Measurements from ENCODE around the gene HERC2. TPM values are rescaled to one million over a fixed set of nuclear protein-coding genes. Genes with fewer than 3 reads are reported as not detected.

HERC2 gene
- total and polyA plus RNA-seq, 9 donors = 33.3 to 83.3 (median 48.9) TPM

DNA sequence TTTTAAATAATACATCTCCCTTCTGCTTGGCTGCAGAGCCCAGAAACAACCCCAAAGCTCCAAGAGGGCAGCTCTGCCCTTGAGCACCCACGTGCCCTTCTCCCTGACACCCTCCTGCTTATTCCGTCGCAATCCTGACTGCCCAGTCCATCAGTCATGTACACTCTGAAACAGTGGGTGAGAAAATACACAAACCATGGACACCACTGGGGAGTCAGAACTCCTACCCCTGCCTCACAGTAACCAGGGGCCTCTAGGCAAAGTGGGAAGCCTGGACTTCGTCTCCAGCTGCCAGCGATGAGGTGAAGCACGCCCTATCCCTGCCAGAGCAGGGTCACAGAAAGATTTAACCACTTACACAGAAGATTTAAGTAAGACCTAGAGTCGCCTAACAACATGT lies 40.1 kb downstream of the HERC2 start:
- no peaks in the 10 kb centered on the region for H3K36me3 ChIP-seq
- H3K9me3 ChIP-seq = no peaks in the 10 kb centered on the region
- WGBS, 3 donors = 90 to 95% (median 94%) methylated on average over 7 of the region's 7 CpGs
- H3K27ac ChIP-seq = no peak overlapping the region
- TF ChIP-seq, protein P1, sequence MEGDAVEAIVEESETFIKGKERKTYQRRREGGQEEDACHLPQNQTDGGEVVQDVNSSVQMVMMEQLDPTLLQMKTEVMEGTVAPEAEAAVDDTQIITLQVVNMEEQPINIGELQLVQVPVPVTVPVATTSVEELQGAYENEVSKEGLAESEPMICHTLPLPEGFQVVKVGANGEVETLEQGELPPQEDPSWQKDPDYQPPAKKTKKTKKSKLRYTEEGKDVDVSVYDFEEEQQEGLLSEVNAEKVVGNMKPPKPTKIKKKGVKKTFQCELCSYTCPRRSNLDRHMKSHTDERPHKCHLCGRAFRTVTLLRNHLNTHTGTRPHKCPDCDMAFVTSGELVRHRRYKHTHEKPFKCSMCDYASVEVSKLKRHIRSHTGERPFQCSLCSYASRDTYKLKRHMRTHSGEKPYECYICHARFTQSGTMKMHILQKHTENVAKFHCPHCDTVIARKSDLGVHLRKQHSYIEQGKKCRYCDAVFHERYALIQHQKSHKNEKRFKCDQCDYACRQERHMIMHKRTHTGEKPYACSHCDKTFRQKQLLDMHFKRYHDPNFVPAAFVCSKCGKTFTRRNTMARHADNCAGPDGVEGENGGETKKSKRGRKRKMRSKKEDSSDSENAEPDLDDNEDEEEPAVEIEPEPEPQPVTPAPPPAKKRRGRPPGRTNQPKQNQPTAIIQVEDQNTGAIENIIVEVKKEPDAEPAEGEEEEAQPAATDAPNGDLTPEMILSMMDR (IDR thresholded peaks at IDR 0.05) = no peak
- TF ChIP-seq POLR2A (IDR thresholded peaks at IDR 0.05) = no peak
- TF ChIP-seq EP300 (IDR thresholded peaks at IDR 0.05) = no peak
- no peaks in the 10 kb centered on the region for H3K27me3 ChIP-seq
- H3K4me1 ChIP-seq (ENCODE audit: insufficient read depth) = no peaks in the 10 kb centered on the region
- intact Hi-C loops (cut with DNase I) = no loop called here
- no peak for DNase-seq
- no peak overlapping the region for H3K4me3 ChIP-seq

DNA sequence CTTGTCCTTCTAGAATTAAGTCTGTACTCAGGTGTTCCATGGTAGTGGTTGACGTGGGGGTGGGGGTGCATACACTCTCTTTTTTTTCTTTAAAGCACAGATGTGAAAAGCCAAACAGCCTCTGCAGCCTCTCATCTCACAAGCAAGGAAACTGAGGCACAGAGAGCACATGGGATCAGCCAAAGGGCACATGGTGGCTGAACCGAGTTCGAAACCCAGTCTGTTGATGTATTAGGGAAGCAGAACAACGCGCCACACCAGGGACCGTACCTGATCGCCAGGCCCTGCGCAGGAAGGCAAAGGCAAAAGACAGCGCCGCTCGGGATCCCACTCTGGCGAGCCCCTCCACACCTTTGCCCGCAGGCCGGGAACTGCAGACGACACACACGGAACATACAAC lies 47.3 kb downstream of the HERC2 start:
- Histone ChIP-seq H3K4me3 (no peak overlapping the region), H3K27me3 (no peaks in the 10 kb centered on the region), H3K9me3 (no peaks in the 10 kb centered on the region), H3K4me1 (ENCODE audit: insufficient read depth) (peaks cover 1% of the 10 kb centered on the region), H3K27ac (no peak overlapping the region), H3K36me3 (no peaks in the 10 kb centered on the region)
- 96 to 97% (median 96%) methylated on average over 16 of the region's 16 CpGs for WGBS, 3 donors
- no peak for TF ChIP-seq EP300 (IDR thresholded peaks at IDR 0.05)
- TF ChIP-seq, protein P1 (IDR thresholded peaks at IDR 0.05) = no peak
- TF ChIP-seq POLR2A (IDR thresholded peaks at IDR 0.05) = no peak
- no peak for DNase-seq
- intact Hi-C loops (cut with DNase I) = no loop called here

DNA sequence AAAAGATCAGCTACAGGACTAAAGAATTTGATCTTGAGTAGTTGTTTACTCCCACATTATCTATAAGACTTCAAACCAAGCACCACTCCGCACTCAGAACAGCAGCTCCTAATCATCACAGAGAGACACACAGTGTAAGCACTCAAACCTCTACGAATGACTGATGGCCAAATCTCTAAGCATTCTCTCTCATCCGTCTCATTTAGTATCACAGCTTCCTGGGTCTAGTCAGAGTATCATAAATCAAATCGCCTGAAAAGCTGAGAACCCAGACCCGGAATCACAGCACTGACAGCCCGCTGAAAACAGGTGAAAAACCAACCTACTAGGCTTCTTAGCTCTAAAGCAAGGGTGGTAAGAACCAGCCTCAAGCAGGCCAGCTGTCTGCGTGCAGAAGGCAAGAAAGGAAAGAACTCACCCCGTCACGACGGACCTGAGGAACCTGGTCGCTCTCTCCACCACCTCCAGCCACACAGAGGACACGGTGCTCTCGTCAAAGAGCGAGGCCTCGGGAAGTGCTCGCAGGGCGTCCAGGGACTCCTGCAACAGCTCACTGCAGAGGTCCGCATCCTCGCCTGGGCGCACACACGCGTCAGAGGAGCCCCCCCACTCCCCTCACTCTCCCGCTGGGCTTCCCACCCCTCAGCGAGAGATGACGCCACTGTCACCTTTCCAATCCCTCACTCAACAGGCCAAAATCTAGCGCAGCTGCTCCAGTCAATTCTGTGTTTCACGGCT lies 47.9 kb downstream of the HERC2 start:
- intact Hi-C loops (cut with DNase I) = no loop called here

DNA sequence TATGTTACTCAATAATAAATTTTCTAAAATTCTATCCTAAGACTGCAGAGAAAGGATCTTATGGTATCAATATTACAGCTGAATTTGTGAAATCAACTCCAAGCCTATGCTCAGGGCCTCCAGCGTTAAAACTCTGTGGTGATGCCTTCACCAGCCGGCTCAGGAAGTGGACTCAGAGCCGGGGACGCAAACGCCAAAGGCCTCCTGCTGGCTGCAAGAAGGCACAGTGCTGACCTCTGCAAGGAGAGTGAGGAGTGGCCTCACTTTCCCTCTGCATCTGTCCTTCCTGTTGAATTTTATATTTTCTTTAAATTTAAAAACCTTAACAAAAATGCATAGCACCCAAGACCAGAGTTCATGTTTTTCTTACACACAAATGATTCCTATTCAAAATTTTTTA lies 48.5 kb downstream of the HERC2 start:
- H3K27ac ChIP-seq = no peak overlapping the region
- intact Hi-C loops (cut with DNase I) = no loop called here
- H3K4me3 ChIP-seq = no peak overlapping the region
- WGBS, 3 donors = 8 to 33% (median 17%) methylated on average over 5 of the region's 5 CpGs
- no peak for TF ChIP-seq EP300 (IDR thresholded peaks at IDR 0.05)
- no peak for TF ChIP-seq POLR2A (IDR thresholded peaks at IDR 0.05)
- TF ChIP-seq, protein P1 (IDR thresholded peaks at IDR 0.05) = no peak
- no peaks in the 10 kb centered on the region for H3K27me3 ChIP-seq
- no peaks in the 10 kb centered on the region for H3K9me3 ChIP-seq
- H3K36me3 ChIP-seq = no peaks in the 10 kb centered on the region
- H3K4me1 ChIP-seq (ENCODE audit: insufficient read depth) = peaks cover 1% of the 10 kb centered on the region
- DNase-seq = no peak

More for the DNA sequence above, 47.9 kb downstream of the HERC2 start:
- H3K9me3 ChIP-seq = no peaks in the 10 kb centered on the region
- no peaks in the 10 kb centered on the region for H3K27me3 ChIP-seq
- no peak overlapping the region for H3K4me3 ChIP-seq
- WGBS, 3 donors = 77 to 84% (median 79%) methylated on average over 27 of the region's 27 CpGs
- no peak for DNase-seq
- H3K4me1 ChIP-seq (ENCODE audit: insufficient read depth) = peaks cover 1% of the 10 kb centered on the region
- no peak overlapping the region for H3K27ac ChIP-seq
- H3K36me3 ChIP-seq = no peaks in the 10 kb centered on the region
- TF ChIP-seq EP300 (IDR thresholded peaks at IDR 0.05) (no peak), POLR2A (IDR thresholded peaks at IDR 0.05) (no peak)
- TF ChIP-seq, protein P1 (IDR thresholded peaks at IDR 0.05) = no peak

Measured in ovary (tissue), 9 donors.